ENCODE data around the gene DTNBP1. TPM values are rescaled to one million over a fixed set of nuclear protein-coding genes. Genes with fewer than 3 reads are reported as not detected.

The DTNBP1 gene
- total RNA-seq, 2 experiments from 2014 or later, result 18.4 to 23.4 TPM

GRCh38 chr6:15484140-15484539, 178.7 kb downstream of the DTNBP1 start:
- H3K9me3 Mint-ChIP-seq (ENCODE audit: low read depth), result no peaks in the 10 kb centered on the region
- no peak for DNase-seq
- peaks cover 55% of the 10 kb centered on the region for H3K4me1 Mint-ChIP-seq
- ChIA-PET POLR2A (interaction anchor here (0.6 kb wide), 1 partner anchor 1167 kb away, joined by 3 read pairs; no protein-coding TSS in a partner anchor), CTCF (interaction anchor here (0.7 to 2.2 kb wide), 2 partner anchors 10 to 1577 kb away, joined by 3 to 8 read pairs; no protein-coding TSS in a partner anchor)
- no peak overlapping the region for H3K4me3 Mint-ChIP-seq
- no peak for ATAC-seq
- peaks cover 34% of the 10 kb centered on the region for H3K36me3 Mint-ChIP-seq (ENCODE audit: low read depth)
- H3K27ac Mint-ChIP-seq, result peak overlapping the region; percentile 3
- intact Hi-C loops (cut with DNase I, micrococcal nuclease), result no loop called here
- no peaks in the 10 kb centered on the region for H3K27me3 Mint-ChIP-seq

GRCh38 chr6:15483060-15483459, 179.8 kb downstream of the DTNBP1 start:
- Mint-ChIP-seq H3K27ac (no peak overlapping the region), H3K4me1 (peaks cover 57% of the 10 kb centered on the region), H3K9me3 (ENCODE audit: low read depth) (no peaks in the 10 kb centered on the region), H3K27me3 (no peaks in the 10 kb centered on the region), H3K36me3 (ENCODE audit: low read depth) (peaks cover 30% of the 10 kb centered on the region), H3K4me3 (no peak overlapping the region)
- CTCF ChIA-PET, result interaction anchor here (1.7 to 2.2 kb wide), 2 partner anchors 8 to 9 kb away, joined by 6 to 8 read pairs; no protein-coding TSS in a partner anchor
- intact Hi-C loops (cut with DNase I, micrococcal nuclease), result loop anchor here in 1 of 2 experiments (2.0 kb wide), 1 partner anchor 234 kb away; no protein-coding TSS in a partner anchor
- ATAC-seq (peak; percentile 36), DNase-seq (no peak)
- POLR2A ChIA-PET, result no interaction called here

- peak; percentile 91 for ATAC-seq
- ChIA-PET POLR2A (interaction anchor here (0.6 kb wide), 1 partner anchor 287 kb away, joined by 3 read pairs; no protein-coding TSS in a partner anchor), CTCF (interaction anchor here (0.7 to 1.7 kb wide), 5 partner anchors 9 to 1290 kb away, joined by 3 to 6 read pairs (median 4); no protein-coding TSS in a partner anchor)
- Mint-ChIP-seq H3K9me3 (ENCODE audit: low read depth) (no peaks in the 10 kb centered on the region), H3K4me3 (peak overlapping the region; percentile 4), H3K27me3 (no peaks in the 10 kb centered on the region), H3K36me3 (ENCODE audit: low read depth) (peaks cover 28% of the 10 kb centered on the region), H3K27ac (peak overlapping the region; percentile 27), H3K4me1 (peaks cover 64% of the 10 kb centered on the region)
- intact Hi-C loops (cut with DNase I, micrococcal nuclease), result loop anchor here in 1 of 2 experiments (2.0 kb wide), 1 partner anchor 233 kb away; no protein-coding TSS in a partner anchor
- peak; percentile 64 for DNase-seq
Measured at GRCh38 chr6:15481390-15482291, 181.2 kb downstream of the DTNBP1 start.

DNA sequence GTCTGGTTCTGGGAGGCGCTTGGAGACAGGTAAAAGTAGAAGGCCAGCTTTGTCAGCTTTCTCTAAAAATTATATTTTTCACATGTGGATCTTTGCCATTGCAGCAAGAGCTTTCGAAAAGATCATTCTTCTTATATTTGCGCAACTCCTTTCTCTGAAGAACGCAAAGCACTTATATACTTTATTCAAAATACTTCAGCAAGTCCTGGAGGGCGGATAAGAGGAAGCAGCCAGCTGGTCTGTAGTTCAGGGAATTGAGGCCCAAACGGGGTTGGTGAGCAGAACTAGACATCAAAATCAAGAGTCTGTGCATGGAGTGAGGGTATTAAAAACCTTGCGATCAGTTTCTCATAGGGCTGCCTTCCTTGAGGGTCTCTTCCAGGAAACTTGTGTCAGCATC, 182.3 kb downstream of the DTNBP1 start:
- intact Hi-C loops (cut with DNase I, micrococcal nuclease), result no loop called here
- DNase-seq (no peak), ATAC-seq (no peak)
- CTCF ChIA-PET, result interaction anchor here (0.6 kb wide), 1 partner anchor 871 kb away, joined by 3 read pairs; no protein-coding TSS in a partner anchor
- Mint-ChIP-seq H3K4me1 (peaks cover 67% of the 10 kb centered on the region), H3K27ac (no peak overlapping the region), H3K4me3 (no peak overlapping the region), H3K36me3 (ENCODE audit: low read depth) (peaks cover 32% of the 10 kb centered on the region), H3K27me3 (no peaks in the 10 kb centered on the region), H3K9me3 (ENCODE audit: low read depth) (no peaks in the 10 kb centered on the region)
- POLR2A ChIA-PET, result no interaction called here

DNA sequence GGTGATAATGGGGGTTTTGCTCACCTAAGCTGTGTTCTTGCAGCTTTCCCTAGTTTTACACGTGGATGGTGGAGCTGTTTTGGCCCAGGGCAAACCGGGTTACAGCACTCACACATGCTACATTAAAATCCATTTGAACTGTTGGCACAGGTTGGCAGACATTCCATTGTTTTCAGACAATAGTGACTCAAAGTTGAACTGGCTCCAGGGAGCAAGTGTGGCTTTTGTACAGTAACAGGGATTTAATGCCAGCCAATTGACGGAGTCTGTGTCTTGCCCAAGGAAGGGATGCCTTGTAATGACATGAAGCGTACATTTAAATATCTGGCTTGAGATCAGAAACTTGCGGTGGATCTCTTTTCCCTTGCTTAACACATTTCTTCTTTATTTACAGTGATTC, 183.1 kb downstream of the DTNBP1 start:
- intact Hi-C loops (cut with DNase I, micrococcal nuclease), result no loop called here
- POLR2A ChIA-PET, result no interaction called here
- H3K4me1 Mint-ChIP-seq, result peaks cover 66% of the 10 kb centered on the region
- no peak overlapping the region for H3K27ac Mint-ChIP-seq
- H3K9me3 Mint-ChIP-seq (ENCODE audit: low read depth), result no peaks in the 10 kb centered on the region
- DNase-seq (no peak), ATAC-seq (no peak)
- peaks cover 40% of the 10 kb centered on the region for H3K36me3 Mint-ChIP-seq (ENCODE audit: low read depth)
- CTCF ChIA-PET, result interaction anchor here (0.6 kb wide), 1 partner anchor 872 kb away, joined by 3 read pairs; no protein-coding TSS in a partner anchor
- no peak overlapping the region for H3K4me3 Mint-ChIP-seq
- H3K27me3 Mint-ChIP-seq, result no peaks in the 10 kb centered on the region

DNA sequence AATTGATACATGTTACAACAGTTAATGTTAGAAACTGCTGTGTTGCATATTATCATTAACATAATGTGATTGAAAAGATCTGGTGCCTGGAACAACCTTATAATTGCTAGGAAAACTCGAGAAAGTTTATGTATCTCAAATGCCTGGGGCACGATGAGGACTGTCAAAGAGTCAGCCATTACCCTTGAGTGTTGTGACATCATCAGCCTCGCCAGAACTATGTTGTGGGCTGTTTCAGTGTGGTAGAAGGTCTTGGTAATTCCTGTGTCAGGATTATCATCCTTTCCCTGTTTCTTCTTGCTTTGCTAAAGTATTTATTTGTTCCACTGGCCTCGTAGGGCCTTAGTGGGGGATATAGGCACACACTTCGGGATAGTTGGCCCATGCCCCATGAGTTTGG, 185.1 kb downstream of the DTNBP1 start:
- ATAC-seq (no peak), DNase-seq (no peak)
- Mint-ChIP-seq H3K9me3 (ENCODE audit: low read depth) (no peaks in the 10 kb centered on the region), H3K36me3 (ENCODE audit: low read depth) (peaks cover 43% of the 10 kb centered on the region), H3K27me3 (no peaks in the 10 kb centered on the region), H3K4me1 (peaks cover 57% of the 10 kb centered on the region), H3K4me3 (no peak overlapping the region), H3K27ac (no peak overlapping the region)
- POLR2A ChIA-PET, result no interaction called here
- intact Hi-C loops (cut with DNase I, micrococcal nuclease), result no loop called here
- CTCF ChIA-PET, result interaction anchor here (0.8 to 0.9 kb wide), 2 partner anchors 150 to 724 kb away, joined by 3 to 4 read pairs; no protein-coding TSS in a partner anchor

GRCh38 chr6:15476631-15477380, 186.0 kb downstream of the DTNBP1 start:
- H3K9me3 Mint-ChIP-seq (ENCODE audit: low read depth), result no peaks in the 10 kb centered on the region
- intact Hi-C loops (cut with DNase I, micrococcal nuclease), result no loop called here
- H3K4me3 Mint-ChIP-seq, result no peak overlapping the region
- peaks cover 51% of the 10 kb centered on the region for H3K4me1 Mint-ChIP-seq
- no peak for DNase-seq
- H3K36me3 Mint-ChIP-seq (ENCODE audit: low read depth), result peaks cover 42% of the 10 kb centered on the region
- ATAC-seq, result no peak
- no peak overlapping the region for H3K27ac Mint-ChIP-seq
- POLR2A ChIA-PET, result interaction anchor here (0.6 kb wide), 1 partner anchor 1721 kb away, joined by 3 read pairs; no protein-coding TSS in a partner anchor
- H3K27me3 Mint-ChIP-seq, result no peaks in the 10 kb centered on the region
- CTCF ChIA-PET, result interaction anchor here (0.6 to 1.6 kb wide), 5 partner anchors 9 to 1311 kb away, joined by 3 to 5 read pairs (median 3); no protein-coding TSS in a partner anchor

DNA sequence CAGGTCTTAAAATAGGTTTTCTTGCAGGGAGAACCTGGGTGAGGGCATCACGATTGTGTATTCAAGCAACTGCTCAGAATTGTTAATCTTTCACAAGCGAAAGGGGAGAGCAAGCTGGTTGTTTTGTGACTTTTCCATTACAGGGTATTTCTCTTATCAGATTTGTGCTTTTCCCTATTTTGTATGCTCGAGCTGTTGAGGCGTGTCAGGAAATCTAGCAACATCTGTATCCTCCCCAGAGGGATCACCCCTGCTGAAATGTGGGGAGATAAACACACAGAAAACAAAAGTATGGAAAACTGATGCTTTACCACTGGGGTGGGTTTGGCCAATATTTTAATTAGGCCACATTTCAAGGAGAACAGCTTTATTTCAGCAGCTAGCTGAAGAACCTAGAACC, 187.0 kb downstream of the DTNBP1 start:
- peaks cover 42% of the 10 kb centered on the region for H3K36me3 Mint-ChIP-seq (ENCODE audit: low read depth)
- intact Hi-C loops (cut with DNase I, micrococcal nuclease), result no loop called here
- ChIA-PET CTCF (interaction anchor here (0.5 to 2.8 kb wide), 4 partner anchors 9 to 172 kb away, joined by 3 to 8 read pairs (median 4); no protein-coding TSS in a partner anchor), POLR2A (interaction anchor here (1.1 kb wide), 1 partner anchor 71 kb away, joined by 5 read pairs; no protein-coding TSS in a partner anchor)
- H3K27me3 Mint-ChIP-seq, result no peaks in the 10 kb centered on the region
- H3K4me3 Mint-ChIP-seq, result no peak overlapping the region
- H3K4me1 Mint-ChIP-seq, result peaks cover 42% of the 10 kb centered on the region
- ATAC-seq (no peak), DNase-seq (no peak)
- H3K27ac Mint-ChIP-seq, result peak overlapping the region; percentile 40
- no peaks in the 10 kb centered on the region for H3K9me3 Mint-ChIP-seq (ENCODE audit: low read depth)

DNA sequence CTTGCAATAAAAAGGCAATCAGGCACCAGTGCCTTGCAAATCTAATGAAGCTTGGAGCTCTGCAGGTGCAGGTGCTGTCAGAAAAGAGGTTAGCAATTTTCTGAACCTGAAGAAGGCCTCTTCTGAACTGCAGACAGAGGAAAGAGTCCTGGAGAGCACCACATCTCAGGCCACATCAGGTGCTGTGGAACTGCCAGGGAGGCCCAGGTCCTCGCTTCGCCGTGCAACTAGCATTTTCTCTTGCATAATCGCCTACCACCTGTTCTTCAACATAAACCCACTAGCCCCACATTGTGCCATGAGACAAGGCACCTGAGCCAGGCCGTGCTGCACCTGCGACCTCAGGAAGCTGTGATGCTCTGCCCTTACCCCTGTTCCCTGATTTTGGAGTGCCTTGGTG, 187.6 kb downstream of the DTNBP1 start:
- DNase-seq (no peak), ATAC-seq (no peak)
- no peaks in the 10 kb centered on the region for H3K9me3 Mint-ChIP-seq (ENCODE audit: low read depth)
- no peak overlapping the region for H3K4me3 Mint-ChIP-seq
- CTCF ChIA-PET, result interaction anchor here (0.6 to 2.8 kb wide), 4 partner anchors 8 to 54 kb away, joined by 3 to 8 read pairs (median 6); no protein-coding TSS in a partner anchor
- peaks cover 42% of the 10 kb centered on the region for H3K36me3 Mint-ChIP-seq (ENCODE audit: low read depth)
- no peaks in the 10 kb centered on the region for H3K27me3 Mint-ChIP-seq
- H3K27ac Mint-ChIP-seq, result peak overlapping the region; percentile 40
- peaks cover 36% of the 10 kb centered on the region for H3K4me1 Mint-ChIP-seq
- POLR2A ChIA-PET, result interaction anchor here (1.1 kb wide), 1 partner anchor 71 kb away, joined by 5 read pairs; no protein-coding TSS in a partner anchor
- intact Hi-C loops (cut with DNase I, micrococcal nuclease), result no loop called here

DNA sequence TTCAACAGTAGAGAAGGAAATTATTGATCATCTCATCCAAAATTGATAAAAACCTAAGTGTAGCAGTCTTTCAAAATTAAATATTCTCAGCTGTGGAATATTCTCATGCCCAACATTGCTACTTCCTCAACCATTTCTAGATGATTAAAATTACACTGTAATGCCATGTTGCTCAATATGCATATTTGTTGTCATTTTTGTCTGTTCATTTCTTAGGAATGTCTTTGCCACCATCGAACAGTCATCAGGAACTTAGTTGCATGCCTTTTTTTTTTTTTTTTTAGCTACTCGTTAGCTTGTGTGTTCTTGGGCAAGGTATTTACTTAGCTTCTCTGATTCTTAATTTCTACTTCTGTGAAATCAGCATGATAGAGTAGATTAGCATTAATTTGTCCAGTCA, 188.6 kb downstream of the DTNBP1 start:
- H3K4me1 Mint-ChIP-seq, result peaks cover 27% of the 10 kb centered on the region
- H3K27me3 Mint-ChIP-seq, result no peaks in the 10 kb centered on the region
- no peak overlapping the region for H3K4me3 Mint-ChIP-seq
- peaks cover 35% of the 10 kb centered on the region for H3K36me3 Mint-ChIP-seq (ENCODE audit: low read depth)
- H3K27ac Mint-ChIP-seq, result no peak overlapping the region
- DNase-seq (no peak), ATAC-seq (no peak)
- H3K9me3 Mint-ChIP-seq (ENCODE audit: low read depth), result no peaks in the 10 kb centered on the region
- intact Hi-C loops (cut with DNase I, micrococcal nuclease), result no loop called here
- ChIA-PET POLR2A (no interaction called here), CTCF (interaction anchor here (0.6 to 2.8 kb wide), 4 partner anchors 10 to 394 kb away, joined by 3 to 8 read pairs (median 6); no protein-coding TSS in a partner anchor)

- POLR2A ChIA-PET, result no interaction called here
- H3K4me3 Mint-ChIP-seq, result no peak overlapping the region
- no peak for DNase-seq
- CTCF ChIA-PET, result interaction anchor here (1.5 to 2.8 kb wide), 2 partner anchors 10 to 11 kb away, joined by 8 read pairs; no protein-coding TSS in a partner anchor
- no peak overlapping the region for H3K27ac Mint-ChIP-seq
- ATAC-seq, result no peak
- peaks cover 34% of the 10 kb centered on the region for H3K36me3 Mint-ChIP-seq (ENCODE audit: low read depth)
- intact Hi-C loops (cut with DNase I, micrococcal nuclease), result no loop called here
- H3K9me3 Mint-ChIP-seq (ENCODE audit: low read depth), result no peaks in the 10 kb centered on the region
- no peaks in the 10 kb centered on the region for H3K27me3 Mint-ChIP-seq
- peaks cover 24% of the 10 kb centered on the region for H3K4me1 Mint-ChIP-seq
Measured at GRCh38 chr6:15473741-15474161, 189.1 kb downstream of the DTNBP1 start.
